Measurements from ENCODE around the gene FSIP1. TPM values are rescaled to one million over a fixed set of nuclear protein-coding genes. Genes with fewer than 3 reads are reported as not detected.

FSIP1 gene
- total RNA-seq, 2 experiments from 2014 or later, result 0.62 to 0.74 TPM

- Mint-ChIP-seq H3K9me3 (no peaks in the 10 kb centered on the region), H3K4me3 (no peak overlapping the region), H3K27ac (no peak overlapping the region), H3K4me1 (peaks cover 4% of the 10 kb centered on the region), H3K27me3 (peaks cover 11% of the 10 kb centered on the region), H3K36me3 (no peaks in the 10 kb centered on the region)
- peak; percentile 27 for DNase-seq
Observed at GRCh38 chr15:39593656-39594445, 188.8 kb downstream of the FSIP1 start.

DNA sequence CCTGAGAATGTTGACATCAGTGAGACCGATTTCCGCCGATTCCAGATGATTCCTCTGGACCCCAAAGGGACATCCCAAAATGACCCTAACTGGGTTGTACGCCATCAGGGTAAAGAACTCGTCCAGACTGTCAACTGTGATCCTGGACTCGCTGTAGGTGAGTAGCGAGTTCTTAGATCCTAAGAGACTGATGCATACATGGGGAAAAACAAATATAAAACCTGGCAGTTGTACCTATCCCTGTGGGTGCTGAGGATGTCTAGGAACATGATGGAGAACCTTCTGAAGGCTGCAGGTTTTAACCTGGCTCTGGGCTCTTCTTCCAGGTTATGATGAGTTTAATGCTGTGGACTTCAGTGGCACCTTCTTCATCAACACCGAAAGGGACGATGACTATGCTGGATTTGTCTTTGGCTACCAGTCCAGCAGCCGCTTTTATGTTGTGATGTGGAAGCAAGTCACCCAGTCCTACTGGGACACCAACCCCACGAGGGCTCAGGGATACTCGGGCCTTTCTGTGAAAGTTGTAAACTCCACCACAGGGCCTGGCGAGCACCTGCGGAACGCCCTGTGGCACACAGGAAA is 189.5 kb downstream of the FSIP1 start:
- DNase-seq, result no peak
- Mint-ChIP-seq H3K27ac (no peak overlapping the region), H3K9me3 (no peaks in the 10 kb centered on the region), H3K4me3 (no peak overlapping the region), H3K27me3 (peaks cover 11% of the 10 kb centered on the region), H3K36me3 (no peaks in the 10 kb centered on the region), H3K4me1 (peaks cover 4% of the 10 kb centered on the region)

DNA sequence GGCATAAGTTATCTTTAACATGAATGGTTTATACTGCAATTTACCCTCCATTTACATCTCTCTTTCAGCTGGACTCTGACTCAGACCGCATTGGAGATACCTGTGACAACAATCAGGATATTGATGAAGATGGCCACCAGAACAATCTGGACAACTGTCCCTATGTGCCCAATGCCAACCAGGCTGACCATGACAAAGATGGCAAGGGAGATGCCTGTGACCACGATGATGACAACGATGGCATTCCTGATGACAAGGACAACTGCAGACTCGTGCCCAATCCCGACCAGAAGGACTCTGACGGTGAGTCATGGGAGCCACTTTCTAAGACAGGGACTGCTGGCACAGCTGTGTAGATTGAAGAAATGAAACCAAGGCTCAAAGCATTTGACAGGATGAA is 190.1 kb downstream of the FSIP1 start:
- no peak for DNase-seq
- Mint-ChIP-seq H3K27ac (no peak overlapping the region), H3K27me3 (peaks cover 11% of the 10 kb centered on the region), H3K36me3 (no peaks in the 10 kb centered on the region), H3K9me3 (no peaks in the 10 kb centered on the region), H3K4me1 (peaks cover 4% of the 10 kb centered on the region), H3K4me3 (no peak overlapping the region)

- no peaks in the 10 kb centered on the region for H3K9me3 Mint-ChIP-seq
- peaks cover 11% of the 10 kb centered on the region for H3K27me3 Mint-ChIP-seq
- H3K36me3 Mint-ChIP-seq, result no peaks in the 10 kb centered on the region
- H3K4me3 Mint-ChIP-seq, result no peak overlapping the region
- peaks cover 4% of the 10 kb centered on the region for H3K4me1 Mint-ChIP-seq
- H3K27ac Mint-ChIP-seq, result no peak overlapping the region
- no peak for DNase-seq
Observed at GRCh38 chr15:39591896-39592315, 190.7 kb downstream of the FSIP1 start.

- no peak overlapping the region for H3K27ac Mint-ChIP-seq
- DNase-seq, result no peak
- no peak overlapping the region for H3K4me3 Mint-ChIP-seq
- H3K9me3 Mint-ChIP-seq, result no peaks in the 10 kb centered on the region
- peaks cover 4% of the 10 kb centered on the region for H3K4me1 Mint-ChIP-seq
- no peaks in the 10 kb centered on the region for H3K36me3 Mint-ChIP-seq
- H3K27me3 Mint-ChIP-seq, result peaks cover 8% of the 10 kb centered on the region
Observed at GRCh38 chr15:39591141-39591895, 191.3 kb downstream of the FSIP1 start.

- H3K9me3 Mint-ChIP-seq, result no peaks in the 10 kb centered on the region
- H3K27me3 Mint-ChIP-seq, result no peaks in the 10 kb centered on the region
- no peak for DNase-seq
- no peak overlapping the region for H3K27ac Mint-ChIP-seq
- no peak overlapping the region for H3K4me3 Mint-ChIP-seq
- H3K4me1 Mint-ChIP-seq, result peaks cover 4% of the 10 kb centered on the region
- no peaks in the 10 kb centered on the region for H3K36me3 Mint-ChIP-seq
Observed at GRCh38 chr15:39589815-39590644, 192.6 kb downstream of the FSIP1 start.

GRCh38 chr15:39589193-39589814 is 193.3 kb downstream of the FSIP1 start:
- Mint-ChIP-seq H3K9me3 (no peaks in the 10 kb centered on the region), H3K4me1 (peaks cover 4% of the 10 kb centered on the region), H3K4me3 (no peak overlapping the region), H3K27ac (no peak overlapping the region), H3K36me3 (no peaks in the 10 kb centered on the region), H3K27me3 (no peaks in the 10 kb centered on the region)
- no peak for DNase-seq

DNA sequence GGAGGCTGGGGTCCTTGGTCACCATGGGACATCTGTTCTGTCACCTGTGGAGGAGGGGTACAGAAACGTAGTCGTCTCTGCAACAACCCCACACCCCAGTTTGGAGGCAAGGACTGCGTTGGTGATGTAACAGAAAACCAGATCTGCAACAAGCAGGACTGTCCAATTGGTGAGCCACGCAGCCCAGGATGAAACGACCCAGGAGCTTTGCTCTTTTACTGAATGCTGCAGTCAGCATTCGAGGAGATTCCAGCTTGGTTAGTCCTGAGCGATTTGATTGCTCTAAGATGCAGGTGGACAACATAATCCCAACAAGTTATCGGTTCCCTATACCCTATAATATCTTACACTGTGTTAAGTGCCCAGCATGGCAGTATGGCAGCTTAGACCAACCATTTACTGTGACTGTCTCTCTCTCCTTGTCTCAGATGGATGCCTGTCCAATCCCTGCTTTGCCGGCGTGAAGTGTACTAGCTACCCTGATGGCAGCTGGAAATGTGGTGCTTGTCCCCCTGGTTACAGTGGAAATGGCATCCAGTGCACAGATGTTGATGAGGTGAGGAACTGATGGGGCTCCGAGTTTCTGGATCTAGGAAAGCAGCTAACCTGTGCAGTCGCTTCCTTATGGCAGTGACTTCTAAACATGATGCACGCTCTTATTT is 194.0 kb downstream of the FSIP1 start:
- Mint-ChIP-seq H3K27ac (no peak overlapping the region), H3K36me3 (no peaks in the 10 kb centered on the region), H3K4me1 (no peaks in the 10 kb centered on the region), H3K9me3 (no peaks in the 10 kb centered on the region), H3K27me3 (no peaks in the 10 kb centered on the region), H3K4me3 (no peak overlapping the region)
- DNase-seq, result no peak

DNA sequence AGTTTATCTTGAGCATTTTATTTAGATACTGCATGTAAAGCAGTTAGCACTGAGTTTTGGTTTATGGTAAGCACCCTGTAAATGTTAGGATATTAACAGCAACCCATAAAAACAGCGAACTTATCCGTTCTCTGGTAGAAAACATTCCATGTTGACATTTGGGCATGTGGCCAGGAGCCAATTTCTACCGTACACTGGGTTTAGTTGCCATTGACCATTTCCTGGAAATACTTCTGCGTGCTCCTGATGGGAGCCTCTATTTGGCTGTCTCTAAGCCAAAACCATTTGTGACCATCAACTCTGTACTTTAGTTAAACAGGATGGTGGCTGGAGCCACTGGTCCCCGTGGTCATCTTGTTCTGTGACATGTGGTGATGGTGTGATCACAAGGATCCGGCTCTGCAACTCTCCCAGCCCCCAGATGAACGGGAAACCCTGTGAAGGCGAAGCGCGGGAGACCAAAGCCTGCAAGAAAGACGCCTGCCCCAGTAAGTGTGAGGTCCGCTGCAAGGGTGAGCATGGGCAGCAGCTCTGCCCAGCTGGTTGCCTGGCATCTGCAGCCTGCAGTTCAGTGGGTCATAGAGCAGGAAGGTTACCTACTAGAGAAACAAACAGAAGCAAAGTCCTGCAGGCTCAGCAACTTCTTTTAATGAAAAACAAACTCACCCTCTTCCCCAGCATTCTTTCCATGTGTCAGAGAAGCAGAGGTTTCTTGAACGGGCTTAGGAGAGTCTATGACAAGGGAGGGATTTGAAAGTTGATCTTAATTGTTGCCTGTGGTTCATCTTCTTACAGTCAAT is 194.7 kb downstream of the FSIP1 start:
- H3K36me3 Mint-ChIP-seq, result no peaks in the 10 kb centered on the region
- H3K9me3 Mint-ChIP-seq, result no peaks in the 10 kb centered on the region
- no peak overlapping the region for H3K4me3 Mint-ChIP-seq
- H3K27ac Mint-ChIP-seq, result no peak overlapping the region
- no peaks in the 10 kb centered on the region for H3K4me1 Mint-ChIP-seq
- DNase-seq, result no peak
- no peaks in the 10 kb centered on the region for H3K27me3 Mint-ChIP-seq

GRCh38 chr15:39587096-39587721 is 195.4 kb downstream of the FSIP1 start:
- Mint-ChIP-seq H3K9me3 (no peaks in the 10 kb centered on the region), H3K4me1 (no peaks in the 10 kb centered on the region), H3K36me3 (no peaks in the 10 kb centered on the region), H3K27me3 (peaks cover 6% of the 10 kb centered on the region), H3K4me3 (no peak overlapping the region), H3K27ac (no peak overlapping the region)
- DNase-seq, result no peak

- Mint-ChIP-seq H3K36me3 (no peaks in the 10 kb centered on the region), H3K27me3 (peaks cover 13% of the 10 kb centered on the region), H3K9me3 (no peaks in the 10 kb centered on the region), H3K27ac (no peak overlapping the region), H3K4me3 (no peak overlapping the region), H3K4me1 (no peaks in the 10 kb centered on the region)
- no peak for DNase-seq
Observed at GRCh38 chr15:39586387-39587095, 196.1 kb downstream of the FSIP1 start.

- no peak overlapping the region for H3K27ac Mint-ChIP-seq
- H3K36me3 Mint-ChIP-seq, result no peaks in the 10 kb centered on the region
- H3K4me1 Mint-ChIP-seq, result peaks cover 4% of the 10 kb centered on the region
- peaks cover 19% of the 10 kb centered on the region for H3K27me3 Mint-ChIP-seq
- H3K4me3 Mint-ChIP-seq, result no peak overlapping the region
- H3K9me3 Mint-ChIP-seq, result no peaks in the 10 kb centered on the region
- DNase-seq, result no peak
Observed at GRCh38 chr15:39585871-39586301, 196.8 kb downstream of the FSIP1 start.

Data from activated naive CD8-positive, alpha-beta T cell treated with anti-CD3 and anti-CD28 coated beads for 36 hours (primary cell).